HG03175 (cell line): ENCODE measurements around the gene ABLIM2.

ENCODE experiments used
- ATAC-seq: cut with Tn5 transposase; IDR thresholded peaks from one replicate; pipeline ENCODE4 v1.9.1; 2021; ENCODE audit warnings: mild to moderate bottlenecking, moderate library complexity; ENCODE audit not compliant: unreplicated experiment

The ABLIM2 gene

DNA sequence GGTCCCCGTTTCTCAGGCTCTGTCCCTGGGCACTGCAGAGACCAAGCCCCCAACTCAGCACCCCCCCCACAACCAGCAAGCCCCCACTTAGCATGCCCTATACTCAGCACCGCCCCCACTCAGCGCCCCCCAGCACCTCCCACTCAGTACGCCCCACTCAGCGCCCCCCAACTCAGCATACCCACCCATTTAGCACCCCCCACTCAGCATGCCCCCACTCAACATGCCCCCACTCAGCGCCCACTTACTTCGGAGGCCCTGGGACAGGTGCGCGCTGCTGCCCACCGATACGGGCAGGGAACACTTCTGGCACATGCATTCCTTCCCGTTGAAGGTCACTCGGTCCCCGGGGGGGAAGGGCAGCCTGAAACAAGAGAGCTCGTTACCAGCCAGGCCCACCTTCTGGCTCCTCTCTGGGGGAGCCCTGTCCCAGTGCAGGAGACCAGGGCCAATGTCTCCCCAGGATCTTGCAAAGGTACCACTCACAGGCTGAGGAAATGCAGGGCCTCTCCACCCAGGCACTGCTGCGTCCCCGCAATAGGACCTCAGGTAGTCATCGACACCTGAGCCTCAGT, 70.6 kb downstream of the ABLIM2 start:
- no peak for ATAC-seq

DNA sequence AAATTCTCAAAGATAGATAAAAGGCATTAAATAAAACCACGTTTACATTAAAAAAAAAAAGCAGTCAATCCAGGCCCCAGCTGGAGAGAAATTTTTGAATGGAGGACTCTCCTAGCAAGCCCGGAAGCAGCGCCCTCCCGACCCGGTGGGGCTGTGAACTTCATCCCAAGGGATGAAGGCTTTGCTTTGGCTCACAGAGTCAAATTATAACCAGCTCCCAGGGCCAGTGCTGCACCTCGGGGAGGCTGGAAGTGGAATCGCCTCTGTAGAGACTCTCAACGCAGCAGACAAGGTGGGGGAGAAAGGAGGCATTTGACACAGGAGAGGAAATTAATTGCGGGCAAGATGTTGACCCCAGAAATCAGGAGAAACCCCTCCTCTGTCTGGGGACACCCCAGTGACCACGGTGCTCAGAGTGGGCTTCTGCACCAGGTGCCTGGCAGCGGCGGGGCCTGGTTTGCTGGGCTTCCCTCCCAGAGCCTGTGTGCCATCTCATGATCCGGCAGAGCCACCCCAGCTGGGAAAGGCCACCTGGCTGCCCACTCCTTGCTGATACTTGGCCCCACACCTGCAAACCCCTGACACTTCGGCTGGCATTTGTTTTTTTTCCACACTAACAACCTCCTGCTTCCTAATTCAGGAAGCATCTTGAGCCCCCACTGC, 71.7 kb downstream of the ABLIM2 start:
- no peak for ATAC-seq

DNA sequence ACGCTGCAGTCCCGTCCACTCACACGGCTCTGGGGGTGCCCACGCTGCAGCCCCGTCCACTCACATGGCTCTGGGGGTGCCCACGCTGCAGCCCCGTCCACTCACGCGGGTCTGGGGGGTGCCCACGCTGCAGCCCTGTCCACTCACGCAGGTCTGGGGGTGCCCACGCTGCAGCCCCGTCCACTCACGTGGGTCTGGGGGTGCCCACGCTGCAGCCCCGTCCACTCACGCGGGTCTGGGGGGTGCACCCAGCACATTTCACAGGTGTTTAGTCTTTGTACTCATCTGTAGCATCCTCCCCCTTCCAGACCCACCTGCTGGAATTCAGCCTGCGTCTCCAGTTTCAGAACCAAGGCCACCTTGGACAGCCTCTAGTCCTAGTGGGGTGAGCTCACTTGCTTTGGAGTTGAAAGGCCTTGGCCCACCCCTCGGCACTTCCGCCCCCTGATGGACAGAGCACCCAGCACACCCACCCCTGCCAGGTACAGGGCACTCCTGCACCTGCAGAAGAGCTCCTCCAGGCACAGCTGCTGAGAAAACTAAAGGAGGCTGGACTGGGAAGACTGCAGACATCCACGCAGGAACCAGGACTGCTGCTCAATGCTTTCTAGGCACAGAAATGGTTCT, 73.0 kb downstream of the ABLIM2 start:
- no peak for ATAC-seq

DNA sequence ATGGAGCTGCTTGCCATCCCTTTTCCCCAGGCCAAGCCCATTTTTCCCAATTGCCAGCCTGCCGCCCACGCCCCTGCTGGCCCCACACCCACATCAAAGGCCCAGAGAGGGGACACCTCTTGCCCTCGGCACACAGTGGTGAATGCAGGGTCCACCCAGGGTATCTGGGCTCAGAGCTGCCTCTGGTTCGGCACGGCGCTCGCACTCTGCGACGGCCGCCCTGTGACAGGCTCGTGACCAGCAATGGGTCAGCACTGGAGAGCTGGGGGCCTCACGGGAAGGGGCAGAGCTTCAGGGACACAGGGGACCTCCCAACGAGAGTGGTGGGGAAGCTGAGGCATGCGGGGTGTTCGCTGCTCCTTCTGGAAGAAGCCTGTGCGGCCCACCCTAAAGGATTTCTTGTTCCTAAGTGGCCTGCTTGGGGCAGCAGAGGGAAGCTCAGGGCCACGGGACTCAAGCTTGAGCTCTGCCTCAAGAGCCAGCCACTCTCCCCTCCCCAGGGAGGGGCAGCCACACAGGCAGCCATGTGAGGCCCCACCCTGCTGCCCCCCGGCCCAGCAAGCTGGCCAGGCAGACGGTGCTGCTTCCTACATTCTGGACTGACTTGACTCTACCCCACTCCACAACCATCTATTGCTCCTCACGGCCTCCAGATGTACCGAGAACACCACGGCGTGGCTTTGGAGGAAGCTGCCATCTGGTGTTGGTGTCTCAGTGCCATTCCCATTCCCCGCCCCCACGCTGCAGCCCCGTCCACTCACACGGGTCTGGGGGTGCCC, 73.7 kb downstream of the ABLIM2 start:
- no peak for ATAC-seq

DNA sequence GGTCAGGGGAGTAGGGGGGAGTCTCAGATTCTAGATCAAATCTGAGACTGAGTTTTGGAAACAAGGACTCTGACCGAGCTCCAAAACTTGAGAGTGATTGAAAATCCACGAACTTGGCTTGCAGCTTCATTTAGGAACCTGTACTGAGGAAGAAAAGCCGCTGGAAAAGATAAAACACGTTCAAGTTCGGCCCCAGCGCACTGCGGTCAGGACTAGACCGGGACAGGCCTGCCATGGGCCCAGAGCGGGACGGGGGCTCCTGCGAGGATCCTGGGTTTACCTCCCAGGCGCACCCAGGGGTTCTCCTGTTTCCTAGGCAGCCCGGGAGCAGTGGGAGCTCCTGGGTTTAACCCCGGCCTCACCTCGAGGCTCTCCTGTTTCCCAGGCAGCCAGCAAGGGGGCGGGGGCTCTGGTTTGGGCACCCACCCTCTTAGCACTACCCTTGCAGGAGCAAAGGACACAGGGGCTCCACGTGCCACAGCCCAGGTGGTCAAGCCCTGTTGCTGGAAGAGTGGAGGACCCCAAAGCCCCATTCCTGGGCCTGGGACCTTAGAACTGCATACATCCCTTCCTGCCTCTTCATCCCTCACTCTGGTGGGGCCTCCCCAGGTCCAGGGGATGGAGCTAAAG, 74.5 kb downstream of the ABLIM2 start:
- no peak for ATAC-seq

DNA sequence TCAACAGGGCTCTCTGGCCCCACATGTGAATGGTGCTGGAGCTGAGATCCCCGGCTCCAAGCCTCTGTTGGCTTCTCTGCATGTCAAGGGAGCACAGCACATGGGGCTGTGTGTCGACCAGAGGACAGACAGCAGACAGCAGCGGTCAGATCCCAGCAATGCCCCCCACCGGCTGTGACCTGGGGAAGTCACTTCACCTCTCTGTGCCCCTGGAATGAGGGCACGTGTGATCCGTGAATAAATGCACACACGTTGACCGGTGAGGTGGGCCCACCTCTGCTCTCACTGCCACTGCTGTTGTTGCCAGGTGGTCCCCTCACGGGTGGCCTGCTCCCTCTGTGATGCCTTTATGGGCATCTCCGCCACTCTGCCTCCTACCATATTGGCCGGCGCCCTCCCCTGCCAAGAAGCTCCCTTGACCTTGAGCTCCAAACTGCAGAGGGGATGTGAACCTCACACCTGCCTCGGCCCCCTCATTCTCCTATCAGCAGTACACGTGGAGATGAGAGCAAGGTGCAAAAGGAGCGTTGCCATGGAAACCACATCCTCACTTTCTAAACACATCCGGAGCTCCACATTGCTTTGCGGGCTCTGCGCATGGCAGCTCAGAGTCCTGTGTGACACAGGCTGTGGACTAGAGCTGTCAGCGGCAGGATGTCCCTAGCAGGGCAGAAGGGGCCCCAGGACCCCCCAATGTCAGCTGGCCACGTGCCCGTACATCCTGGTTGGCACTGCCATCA, 75.4 kb downstream of the ABLIM2 start:
- no peak for ATAC-seq

DNA sequence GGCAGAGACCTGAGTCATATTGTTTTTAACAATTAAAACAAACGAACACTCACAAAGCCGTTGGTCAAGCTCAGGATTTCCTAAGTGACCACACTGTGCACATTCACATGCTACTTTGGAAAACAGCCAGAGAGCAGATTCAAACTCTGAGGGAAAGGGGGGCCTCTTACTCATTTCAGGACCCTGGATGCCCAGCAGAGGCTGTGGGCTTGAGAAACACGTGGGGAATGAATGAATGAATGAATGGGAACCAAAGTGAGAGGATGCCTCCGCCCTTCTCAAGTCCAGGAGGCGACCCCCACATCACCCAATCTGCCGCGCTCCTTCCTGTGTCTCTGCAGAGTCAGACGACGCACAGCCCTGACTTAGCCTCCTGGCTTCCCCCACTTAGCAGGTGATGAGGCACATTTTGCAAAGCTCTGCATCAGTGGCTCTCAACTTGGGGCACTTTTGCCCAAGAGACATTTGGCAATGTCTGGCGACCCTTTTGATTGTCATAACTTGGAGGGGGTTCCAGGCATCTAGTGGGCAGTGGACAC, 76.0 kb downstream of the ABLIM2 start:
- ATAC-seq = no peak

DNA sequence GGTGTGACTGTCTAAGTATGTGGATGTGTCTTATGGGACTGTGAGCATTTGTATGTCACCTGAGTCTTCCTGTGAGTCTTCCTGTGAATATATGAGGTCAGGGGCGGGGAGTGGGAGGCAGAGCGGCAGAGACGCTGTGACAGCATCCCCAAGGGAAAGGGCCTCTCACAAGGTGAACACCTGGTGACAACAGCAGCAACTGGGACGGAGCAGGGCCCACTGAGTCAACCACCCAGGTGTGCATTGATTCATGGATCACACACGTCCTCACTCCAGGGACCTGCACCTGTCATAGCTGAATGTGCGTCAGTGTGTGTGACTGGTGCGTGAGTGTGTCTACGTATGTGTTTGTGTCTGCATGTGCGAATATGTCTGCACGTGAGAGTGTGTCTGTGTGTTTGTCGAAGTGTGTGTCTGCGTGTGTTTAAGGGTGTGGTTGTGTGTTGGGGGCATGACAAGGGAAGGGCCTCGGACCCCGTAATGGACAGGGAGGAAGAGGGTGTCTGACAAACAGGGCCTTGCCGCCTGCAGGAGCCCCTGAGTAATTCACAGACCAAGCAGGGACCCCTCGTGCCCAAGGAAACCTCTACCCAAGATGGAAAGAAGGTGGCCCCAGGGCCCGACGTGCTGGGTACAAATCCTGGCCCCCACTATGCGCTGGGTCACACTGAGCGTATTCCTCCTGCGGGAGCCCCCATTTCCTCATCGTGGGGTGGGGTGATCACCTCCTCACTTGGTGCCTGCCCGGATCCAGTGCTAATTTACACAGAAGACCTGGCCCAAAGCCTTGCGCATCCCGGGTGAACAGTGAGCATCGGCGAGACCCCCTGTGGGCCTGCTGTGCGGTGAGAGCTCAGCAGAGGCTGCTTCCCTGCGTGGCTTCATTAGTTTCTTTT, 76.7 kb downstream of the ABLIM2 start:
- no peak for ATAC-seq

DNA sequence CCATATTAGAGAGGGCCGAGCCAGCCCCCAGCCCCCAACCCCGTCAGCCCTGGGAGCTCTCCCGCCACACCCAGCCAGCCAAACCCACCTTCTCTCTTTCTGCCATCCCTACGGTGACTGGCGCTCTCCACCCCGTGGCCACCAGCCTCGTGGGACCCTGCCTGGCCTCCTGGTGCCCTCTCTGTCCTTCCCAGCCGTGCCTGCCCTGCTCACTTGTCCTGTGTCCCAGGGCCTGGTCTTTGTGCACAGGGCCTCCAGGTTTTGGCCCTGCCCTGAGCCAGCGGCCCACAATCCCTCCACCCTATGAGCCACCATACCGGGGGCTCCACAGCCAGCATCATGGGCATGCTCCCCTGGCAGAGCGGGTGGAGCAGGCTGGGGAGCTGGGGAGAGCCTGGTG, 77.4 kb downstream of the ABLIM2 start:
- no peak for ATAC-seq

DNA sequence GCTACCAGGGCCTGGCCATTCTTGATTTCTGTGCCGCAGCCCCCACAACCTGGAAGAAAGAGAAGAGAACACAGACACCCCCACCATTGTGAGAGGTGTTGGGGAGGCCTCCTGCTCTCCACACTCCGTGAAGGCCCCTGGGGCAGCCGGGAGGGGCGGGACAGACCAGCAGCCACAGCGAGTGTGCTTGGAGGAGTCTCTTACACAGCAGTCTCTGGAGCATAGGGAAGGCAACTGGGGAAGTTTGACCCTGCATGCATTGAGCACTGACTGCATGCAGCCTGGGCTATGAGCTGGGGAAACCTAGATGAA, 77.9 kb downstream of the ABLIM2 start:
- ATAC-seq = no peak

DNA sequence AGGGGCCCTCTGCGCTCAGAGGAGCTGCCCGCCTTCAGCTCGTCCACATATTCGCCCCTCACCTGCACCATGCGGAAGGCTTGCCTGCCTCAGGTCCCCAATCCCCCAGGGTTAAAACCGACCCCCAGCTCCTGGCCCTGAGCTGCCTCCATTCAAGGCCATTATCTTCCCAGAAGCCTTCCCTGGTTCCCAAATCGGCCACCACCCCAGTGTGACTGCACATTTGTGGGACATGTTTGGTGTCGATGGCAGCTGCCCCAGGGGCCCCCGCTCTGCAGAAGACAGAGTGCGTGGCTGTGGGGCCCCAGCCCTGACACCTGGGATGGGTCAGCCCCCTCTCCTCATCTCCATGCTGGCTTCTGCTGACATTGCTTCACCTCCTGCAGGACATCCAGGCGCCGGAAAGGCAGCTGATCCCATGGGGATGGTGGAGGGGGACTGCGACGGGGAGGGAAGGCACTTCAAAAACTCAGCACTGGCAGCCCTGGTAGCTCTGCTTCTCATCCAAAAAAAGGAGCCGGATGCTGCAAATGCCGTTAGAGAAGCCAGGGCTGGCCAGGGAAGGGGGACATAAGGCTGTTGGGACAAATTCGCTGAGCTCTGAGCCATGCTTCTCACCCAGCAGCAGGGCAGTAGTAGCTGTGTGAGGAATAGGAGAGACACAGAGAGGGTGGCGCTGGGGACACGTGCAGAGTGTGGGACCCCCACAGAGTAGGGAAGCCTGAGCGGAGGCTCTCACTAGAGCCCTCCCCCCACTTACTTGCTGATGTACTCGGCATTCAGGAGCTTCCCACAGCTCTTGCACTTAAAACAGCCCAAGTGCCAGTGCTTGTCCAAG, 78.5 kb downstream of the ABLIM2 start:
- ATAC-seq = no peak

DNA sequence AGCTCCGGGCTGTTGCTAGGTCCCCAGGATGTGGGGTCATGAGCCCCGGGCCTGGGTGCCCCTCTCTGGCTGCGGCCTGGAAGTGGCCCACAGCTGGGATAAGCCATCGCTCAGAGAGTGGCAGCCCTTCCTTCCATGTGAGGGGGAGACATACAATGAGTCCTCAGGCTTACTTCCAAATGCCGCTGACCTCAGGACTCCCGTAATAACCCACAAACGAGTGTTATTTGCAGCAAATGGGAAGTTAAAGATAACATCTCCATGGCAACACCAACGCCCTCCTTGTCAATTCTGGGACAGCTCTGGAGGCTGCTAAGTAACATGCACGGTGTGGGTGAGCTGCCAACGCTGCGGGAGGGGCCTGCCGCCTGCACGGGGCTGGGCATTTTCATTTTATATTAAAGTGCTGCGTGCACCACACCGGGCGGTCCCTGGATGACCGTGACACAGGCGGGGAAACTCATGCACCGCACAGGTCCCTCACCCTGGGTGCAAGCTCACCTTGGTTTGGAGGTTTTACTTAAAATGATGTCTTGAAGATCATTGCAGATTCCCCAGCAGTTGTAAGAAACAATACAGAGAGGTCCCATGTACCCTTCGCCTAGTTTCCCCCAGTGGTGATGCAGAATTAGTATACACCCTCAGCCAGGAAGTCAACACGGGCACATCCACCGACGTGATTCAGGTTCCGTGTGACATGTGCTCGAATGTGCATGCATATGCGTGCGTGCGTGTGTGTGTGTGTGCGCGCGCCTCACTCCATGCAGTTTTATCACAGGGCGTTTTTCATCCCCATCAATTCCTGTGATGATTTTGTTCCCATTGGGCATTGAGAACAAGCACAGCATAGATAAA, 79.4 kb downstream of the ABLIM2 start:
- ATAC-seq = no peak

DNA sequence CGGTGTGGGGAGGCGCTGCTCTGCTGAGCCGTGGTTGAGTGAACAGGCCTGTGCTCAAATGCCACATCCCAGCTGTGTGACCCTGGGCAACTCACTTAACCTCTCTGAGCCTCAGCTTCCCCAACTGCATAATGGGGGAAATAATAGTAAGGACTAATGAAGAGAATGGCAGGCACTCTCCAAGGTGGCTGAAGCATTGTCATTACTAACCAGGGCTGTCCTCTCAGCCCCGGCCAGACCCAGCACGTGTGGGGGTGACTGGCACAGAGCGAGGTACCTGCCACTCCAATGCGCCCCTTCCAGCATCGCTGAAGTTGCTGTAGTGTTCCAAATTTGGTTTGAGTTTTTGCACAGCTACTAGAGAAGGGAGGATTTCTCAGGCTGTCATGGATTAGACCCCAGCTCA, 80.0 kb downstream of the ABLIM2 start:
- no peak for ATAC-seq

DNA sequence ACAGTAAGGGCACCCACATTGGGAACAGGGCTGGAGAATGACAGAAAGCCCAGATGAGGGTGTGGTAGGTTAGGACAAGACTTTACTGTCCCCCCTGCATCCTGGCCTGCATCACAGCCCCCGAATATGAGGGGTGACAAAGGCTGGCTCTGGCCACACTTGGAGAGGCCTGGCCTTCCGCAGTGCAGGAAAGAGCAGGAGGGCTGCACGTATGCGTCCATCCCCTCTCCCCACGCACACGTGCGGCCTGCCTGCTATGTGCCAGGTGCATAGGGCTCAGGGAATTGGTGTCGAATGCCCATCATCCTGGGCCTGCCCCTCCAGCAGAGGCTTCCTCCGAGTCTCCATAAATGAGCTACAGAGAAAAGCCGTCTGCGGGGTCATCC, 80.5 kb downstream of the ABLIM2 start:
- ATAC-seq = no peak

DNA sequence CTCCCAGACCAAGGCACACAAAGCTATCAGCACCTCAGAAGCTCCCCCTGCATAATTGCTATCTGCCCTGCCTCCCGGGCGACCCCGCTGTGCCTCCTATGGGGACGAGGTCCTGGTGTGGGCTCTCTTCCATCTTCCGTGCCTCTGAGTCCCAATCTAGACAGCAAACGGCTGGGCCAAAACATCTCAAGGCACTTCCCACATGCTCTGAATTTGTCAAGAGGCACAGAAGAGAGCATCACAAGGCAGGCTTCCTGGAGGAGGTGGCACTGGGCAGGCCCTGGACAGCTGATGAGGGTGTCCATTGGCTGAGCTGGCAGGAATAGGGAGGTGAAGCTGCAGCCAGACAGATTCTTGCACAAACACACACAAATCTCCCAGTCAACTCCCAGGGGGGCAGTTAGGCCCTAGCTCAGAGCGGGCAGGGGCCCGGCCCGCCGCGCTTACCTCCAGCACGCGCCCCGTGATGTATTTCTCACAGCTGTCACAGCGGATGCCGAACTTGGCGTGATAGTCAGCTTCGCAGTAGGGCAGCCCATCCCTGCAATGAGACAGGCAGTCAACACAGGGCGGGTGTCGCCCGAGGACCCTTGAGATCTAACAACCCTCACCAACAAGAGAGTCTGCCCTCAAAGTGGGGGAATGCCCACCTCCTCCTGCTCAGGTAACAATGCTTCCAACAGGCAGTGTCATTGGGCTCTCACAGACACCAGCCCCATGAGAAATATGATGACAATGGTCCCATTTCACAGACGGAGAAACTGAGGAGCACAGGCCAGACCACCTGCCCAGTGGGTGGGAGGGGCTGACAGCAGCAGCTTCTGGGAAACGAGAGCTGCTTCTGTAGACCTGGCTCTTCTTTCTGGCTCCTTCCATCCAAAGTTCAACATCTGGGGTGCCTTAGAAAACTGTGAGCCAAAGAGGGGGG, 81.2 kb downstream of the ABLIM2 start:
- ATAC-seq = no peak

DNA sequence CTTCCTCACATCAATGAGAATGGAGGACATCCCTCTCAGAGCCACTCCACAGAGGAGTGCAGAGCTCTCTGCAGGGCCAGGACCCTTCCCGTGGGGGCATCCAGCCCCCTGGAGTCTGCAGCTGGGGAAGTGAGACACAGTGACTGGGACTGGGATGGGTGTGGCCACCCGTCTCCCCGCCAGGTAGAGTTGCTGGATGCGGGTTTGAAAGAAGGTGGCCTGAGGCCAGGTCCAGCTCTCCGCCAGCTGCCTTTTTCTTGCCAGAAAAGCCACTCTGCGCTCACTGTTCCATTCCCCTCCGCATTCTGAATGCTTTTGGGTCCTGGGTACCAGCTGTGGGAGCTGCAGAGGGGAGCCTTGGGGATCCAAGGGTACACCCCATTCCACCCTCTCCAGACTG, 82.6 kb downstream of the ABLIM2 start:
- no peak for ATAC-seq
